Heart left ventricle (tissue), 13 donors: Measurements from ENCODE around the gene CNTNAP5.

Experiments
- CTCF ChIP-seq, 12 donors: fragments of 200-600 bp; sonication (generic) in 4 of 12; IDR thresholded peaks; one replicate each; pipeline versions ENCODE4 v1.5.0 to v1.8.0; 2018 to 2022; ENCODE audit warnings: antibody characterized with exemption in 12 of 12, mild to moderate bottlenecking in 5 of 12
- POLR2A ChIP-seq, 2 donors: fragments of 450-650 bp; IDR thresholded peaks; one replicate each; pipeline ENCODE4 v1.6.1; 2017; ENCODE audit warnings: antibody characterized with exemption in 2 of 2, mild to moderate bottlenecking in 2 of 2, moderate library complexity in 2 of 2
- donor health status: ischemic (EF 13 %, LVEDD 7.1; RV severe dilation, severe dysfunction).
- donor health status: DM: no; HTN: yes; CAD: no.
- donor health status: DM: no; HTN: no; CAD: no.
- donor health status: ischemic (EF 25% LVEDD 6.9; RV normal size, moderate dysfunction).
- donor health status: ischemic (EF 25% LVEDD 5.7; RV mildly dilated, moderate dysfunction).
- donor health status: ischemic (EF 35%, LVEDD 5.7; RV mildly dilated, moderate dysfunction).
- donor health status: nonischemic (EF 11% LVEDD 7.7; RV severe dilation, severe dysfunction).
- donor health status: DM: yes; HTN: yes; CAD: no.
- donor health status: PGD.
- donor health status: ischemic (EF 29% LVEDD 5.4; RV normal size, mild dysfunction).
- donor health status: nonischemic (EF 23%, LVEDD 6.1; RV moderate dilation, normal function).

GRCh38 chr2:124024561-124025170 lies 421 bp upstream of the CNTNAP5 start:
- no peak for TF ChIP-seq CTCF (IDR thresholded peaks at IDR 0.05)
- TF ChIP-seq POLR2A (IDR thresholded peaks at IDR 0.05) = no peak
